ENCODE data around the gene TUBA4A. TPM values are rescaled to one million over a fixed set of nuclear protein-coding genes. Genes with fewer than 3 reads are reported as not detected.

The TUBA4A gene
- total and polyA plus RNA-seq, 10 of the 15 experiments (the other 5 are each of a cell fraction or from before 2014, with no cell fraction given), result 58.2 to 325 (median 134) TPM

GRCh38 chr2:219296631-219297391, 43.1 kb upstream of the TUBA4A start:
- RAD21 ChIA-PET (ENCODE audit: unreplicated experiment), result interaction anchor here (0.9 to 6.5 kb wide), 4 partner anchors 18 to 138 kb away, joined by 4 to 78 read pairs (median 28); partner anchors contain the start of genes DNAJB2, NHEJ1 and SLC23A3
- Histone ChIP-seq H2AFZ (ENCODE audit: control insufficient read depth, low read depth, low read length) (no peak overlapping the region), H3K9me3 (replicated peaks; ENCODE audit: control insufficient read depth, insufficient read depth, low read length) (no peaks in the 10 kb centered on the region), H3K4me3 (no peak overlapping the region), H3K27me3 (replicated peaks in 1 of 2; ENCODE audit: control insufficient read depth in 2 of 2, insufficient read depth in 2 of 2, low read length in 1 of 2) (peaks cover 0 to 6% of the 10 kb centered on the region in 2 experiments; a peak in 1 of 4 replicates), H3K27ac (ENCODE audit: control insufficient read depth, insufficient read depth) (no peak overlapping the region), H3K79me2 (ENCODE audit: control insufficient read depth, insufficient read depth, low read length) (no peaks in the 10 kb centered on the region), H3K4me1 (ENCODE audit: control insufficient read depth, insufficient read depth, low read length) (peaks cover 8% of the 10 kb centered on the region), H4K20me1 (ENCODE audit: control insufficient read depth, insufficient read depth) (no peaks in the 10 kb centered on the region), H3K9ac (ENCODE audit: control insufficient read depth, insufficient read depth, low read length) (no peak overlapping the region), H3K36me3 (ENCODE audit: control insufficient read depth in 2 of 2, insufficient read depth in 2 of 2, low read length in 1 of 2) (no peaks in the 10 kb centered on the region), H3K4me2 (ENCODE audit: control insufficient read depth, insufficient read depth) (no peak overlapping the region)
- no peak for FAIRE-seq
- SMC1A ChIA-PET (ENCODE audit: uncharacterized antibody, unreplicated experiment), result interaction anchor here (2.0 to 5.8 kb wide), 2 partner anchors 139 to 143 kb away, joined by 9 to 36 read pairs; partner anchors contain the start of gene NHEJ1
- in situ Hi-C loops (cut with MboI), result loop anchor here (5.0 kb wide), 2 partner anchors 140 to 240 kb away; no protein-coding TSS in a partner anchor
- intact Hi-C loops (cut with micrococcal nuclease; ENCODE audit: unreplicated experiment), result loop anchor here (5.0 kb wide), 2 partner anchors 120 to 240 kb away; partner anchors contain the start of genes CNPPD1 and RETREG2
- no peak for ATAC-seq
- BruUV-seq (replicated peaks), result no TSS peak
- CTCF ChIA-PET, result interaction anchor here (0.8 to 10.9 kb wide), 11 partner anchors 16 to 223 kb away, joined by 3 to 257 read pairs (median 21); partner anchors contain the start of genes CNPPD1, DNAJB2, NHEJ1 and SLC23A3
- DNase-seq (ENCODE audit: low read depth, low spot score), result no peak
- POLR2A ChIA-PET, result interaction anchor here (2.6 kb wide), 1 partner anchor 18 kb away, joined by 50 read pairs; the partner anchor contains the start of gene DNAJB2
- WGBS (ENCODE audit: insufficient coverage, insufficient replicate concordance, low lambda C conversion rate, missing lambda C conversion rate), result 75% methylated on average over 21 of the region's 25 CpGs
- no peak for TF ChIP-seq CTCF (IDR thresholded peaks at IDR 0.05 in 2 of 3, conservative IDR thresholded peaks at IDR 0.05 in 1 of 3; ENCODE audit: control insufficient read depth in 2 of 3, extremely low read depth in 1 of 3, insufficient read depth in 1 of 3, low read depth in 3 of 3, low read length in 3 of 3)
- no peak for TF ChIP-seq SIX5 (IDR thresholded peaks at IDR 0.05; ENCODE audit: low read depth, low read length, severe bottlenecking)
- no peak for TF ChIP-seq RUNX3 (IDR thresholded peaks at IDR 0.05; ENCODE audit: low read length)
- no peak for TF ChIP-seq EGR1 (IDR thresholded peaks at IDR 0.05; ENCODE audit: borderline replicate concordance in 1 of 2, low read depth in 2 of 2, low read length in 2 of 2)
- TF ChIP-seq GATAD2B (conservative IDR thresholded peaks at IDR 0.05; ENCODE audit: low read depth), result no peak
- TF ChIP-seq JUNB (IDR thresholded peaks at IDR 0.05), result no peak
- no peak for TF ChIP-seq CUX1 (IDR thresholded peaks at IDR 0.05; ENCODE audit: insufficient replicate concordance, low read depth, low read length)
- TF ChIP-seq ZBTB40 (IDR thresholded peaks at IDR 0.05; ENCODE audit: borderline replicate concordance), result no peak
- TF ChIP-seq NFXL1 (IDR thresholded peaks at IDR 0.05; ENCODE audit: borderline replicate concordance), result no peak

All from GM12878 (cell line).